ENCODE data around the gene YEATS4.

DNA sequence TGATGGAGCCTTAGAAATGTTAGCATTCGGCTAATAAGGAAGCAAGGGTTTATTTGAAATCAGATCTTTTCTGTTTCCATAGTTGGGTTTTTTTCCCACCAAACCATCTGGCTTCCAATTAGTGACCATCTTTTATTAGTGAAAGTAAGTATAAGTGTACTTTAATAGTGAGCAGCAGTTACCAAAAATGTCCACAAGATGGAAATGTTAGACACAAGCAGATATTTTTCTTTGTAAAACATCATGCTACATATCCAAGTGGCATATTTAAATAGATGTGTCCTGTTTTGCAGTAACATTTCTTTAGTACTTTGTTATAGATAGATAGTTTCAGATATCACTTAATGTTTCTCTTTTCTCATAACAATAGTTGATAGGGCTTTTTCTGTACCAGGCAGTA, 28.8 kb downstream of the YEATS4 start:
- TF ChIP-seq, protein P1, sequence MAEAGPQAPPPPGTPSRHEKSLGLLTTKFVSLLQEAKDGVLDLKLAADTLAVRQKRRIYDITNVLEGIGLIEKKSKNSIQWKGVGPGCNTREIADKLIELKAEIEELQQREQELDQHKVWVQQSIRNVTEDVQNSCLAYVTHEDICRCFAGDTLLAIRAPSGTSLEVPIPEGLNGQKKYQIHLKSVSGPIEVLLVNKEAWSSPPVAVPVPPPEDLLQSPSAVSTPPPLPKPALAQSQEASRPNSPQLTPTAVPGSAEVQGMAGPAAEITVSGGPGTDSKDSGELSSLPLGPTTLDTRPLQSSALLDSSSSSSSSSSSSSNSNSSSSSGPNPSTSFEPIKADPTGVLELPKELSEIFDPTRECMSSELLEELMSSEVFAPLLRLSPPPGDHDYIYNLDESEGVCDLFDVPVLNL (CRISPR knock-in tag; IDR thresholded peaks at IDR 0.05; ENCODE audit: borderline replicate concordance, low read depth): no peak
- TF ChIP-seq, protein P2, sequence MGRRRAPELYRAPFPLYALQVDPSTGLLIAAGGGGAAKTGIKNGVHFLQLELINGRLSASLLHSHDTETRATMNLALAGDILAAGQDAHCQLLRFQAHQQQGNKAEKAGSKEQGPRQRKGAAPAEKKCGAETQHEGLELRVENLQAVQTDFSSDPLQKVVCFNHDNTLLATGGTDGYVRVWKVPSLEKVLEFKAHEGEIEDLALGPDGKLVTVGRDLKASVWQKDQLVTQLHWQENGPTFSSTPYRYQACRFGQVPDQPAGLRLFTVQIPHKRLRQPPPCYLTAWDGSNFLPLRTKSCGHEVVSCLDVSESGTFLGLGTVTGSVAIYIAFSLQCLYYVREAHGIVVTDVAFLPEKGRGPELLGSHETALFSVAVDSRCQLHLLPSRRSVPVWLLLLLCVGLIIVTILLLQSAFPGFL (CRISPR knock-in tag; IDR thresholded peaks at IDR 0.05; ENCODE audit: borderline replicate concordance): no peak
